ENCODE results near the gene CLEC4F. TPM values are rescaled to one million over a fixed set of nuclear protein-coding genes. Genes with fewer than 3 reads are reported as not detected.

CLEC4F gene
- total and polyA plus RNA-seq, 10 of the 15 experiments (the other 5 are each of a cell fraction or from before 2014, with no cell fraction given) = 0.03 TPM; not detected in 9

- ChIA-PET RAD21 (ENCODE audit: unreplicated experiment) (no interaction called here), CTCF (no interaction called here), SMC1A (ENCODE audit: uncharacterized antibody, unreplicated experiment) (no interaction called here), POLR2A (no interaction called here)
- Histone ChIP-seq H3K9ac (ENCODE audit: control insufficient read depth, insufficient read depth, low read length) (no peak overlapping the region), H3K9me3 (replicated peaks; ENCODE audit: control insufficient read depth, insufficient read depth, low read length) (no peaks in the 10 kb centered on the region), H3K79me2 (ENCODE audit: control insufficient read depth, insufficient read depth, low read length) (no peaks in the 10 kb centered on the region), H3K4me3 (no peak overlapping the region), H4K20me1 (ENCODE audit: control insufficient read depth, insufficient read depth) (no peaks in the 10 kb centered on the region), H3K4me1 (ENCODE audit: control insufficient read depth, insufficient read depth, low read length) (no peaks in the 10 kb centered on the region), H2AFZ (ENCODE audit: control insufficient read depth, low read depth, low read length) (no peak overlapping the region), H3K27ac (ENCODE audit: control insufficient read depth, insufficient read depth) (no peak overlapping the region), H3K36me3 (ENCODE audit: control insufficient read depth in 2 of 2, insufficient read depth in 2 of 2, low read length in 1 of 2) (no peaks in the 10 kb centered on the region), H3K27me3 (replicated peaks in 1 of 2; ENCODE audit: control insufficient read depth in 2 of 2, insufficient read depth in 2 of 2, low read length in 1 of 2) (no peaks in the 10 kb centered on the region), H3K4me2 (ENCODE audit: control insufficient read depth, insufficient read depth) (no peak overlapping the region)
- DNase-seq (ENCODE audit: low read depth, low spot score) (no peak), FAIRE-seq (no peak), ATAC-seq (no peak)
- BruUV-seq (replicated peaks) = no TSS peak
- intact Hi-C loops (cut with micrococcal nuclease; ENCODE audit: unreplicated experiment) = no loop called here
- WGBS (ENCODE audit: insufficient coverage, insufficient replicate concordance, low lambda C conversion rate, missing lambda C conversion rate) = 43% methylated on average over 5 of the region's 5 CpGs
- in situ Hi-C loops (cut with MboI) = no loop called here
- TF ChIP-seq ZSCAN29 (IDR thresholded peaks at IDR 0.05) = no peak
- no peak for TF ChIP-seq RBBP5 (conservative IDR thresholded peaks at IDR 0.05)
- no peak for TF ChIP-seq ZNF207 (IDR thresholded peaks at IDR 0.05; ENCODE audit: borderline replicate concordance)
- TF ChIP-seq HDGF (IDR thresholded peaks at IDR 0.05) = no peak
- TF ChIP-seq ZNF622 (IDR thresholded peaks at IDR 0.05) = no peak
- TF ChIP-seq CUX1 (IDR thresholded peaks at IDR 0.05; ENCODE audit: insufficient replicate concordance, low read depth, low read length) = no peak
- no peak for TF ChIP-seq FOS (IDR thresholded peaks at IDR 0.05; ENCODE audit: borderline replicate concordance, extremely low read depth, insufficient read length)
- no peak for TF ChIP-seq NFYB (IDR thresholded peaks at IDR 0.05; ENCODE audit: insufficient read depth, low read depth, low read length)
- TF ChIP-seq YY1 (IDR thresholded peaks at IDR 0.05; ENCODE audit: low read depth, low read length) = no peak
- TF ChIP-seq MYC (IDR thresholded peaks at IDR 0.05; ENCODE audit: insufficient read depth, insufficient read length, insufficient replicate concordance, low read length, severe bottlenecking) = no peak
Observed at GRCh38 chr2:70806013-70806412, 14.4 kb downstream of the CLEC4F start.
